SH-SY5Y (cell line): ENCODE data around the gene SOX1.

Experiments used
- GATA2 ChIP-seq: IDR thresholded peaks from 2 replicates; pipeline ENCODE4 v1.6.1; 2011; ENCODE audit warnings: mild to moderate bottlenecking, low read depth, low read length
- GATA3 ChIP-seq: IDR thresholded peaks from 2 replicates; pipeline ENCODE4 v1.6.1; 2011; ENCODE audit warnings: low read depth, mild to moderate bottlenecking, low read length, moderate library complexity

GRCh38 chr13:112068540-112069060 lies 1.7 kb downstream of the SOX1 start:
- TF ChIP-seq GATA2 (no peak), GATA3 (no peak)
